ENCODE results near the gene MEA1. TPM values are rescaled to one million over a fixed set of nuclear protein-coding genes. Genes with fewer than 3 reads are reported as not detected.
A peak's percentile ranks its signal among the peaks of the same experiment; 100 is the strongest.

Gene MEA1
- total RNA-seq, 2 donors from 2014 or later, result 93.3 to 104 TPM

GRCh38 chr6:43058531-43058930, 44.8 kb upstream of the MEA1 start:
- H3K27ac Mint-ChIP-seq, result peak overlapping the region; percentile 97
- no peaks in the 10 kb centered on the region for H3K9me3 Mint-ChIP-seq
- Histone ChIP-seq H3K9ac (ENCODE audit: extremely low read depth, low read length, poor library complexity, severe bottlenecking) (peak overlapping the region; percentile 81), H3K36me3 (ENCODE audit: control insufficient read depth, insufficient read depth, low read length) (peaks cover 40% of the 10 kb centered on the region), H3K27ac (ENCODE audit: low read depth, low read length) (no peak overlapping the region), H3K4me1 (ENCODE audit: control insufficient read depth, insufficient read depth, low read length) (peaks cover 6% of the 10 kb centered on the region), H3K27me3 (ENCODE audit: control insufficient read depth, insufficient read depth, low read length, poor library complexity, severe bottlenecking) (no peaks in the 10 kb centered on the region), H3K9me3 (ENCODE audit: control insufficient read depth, low read length) (no peaks in the 10 kb centered on the region), H3K4me3 (ENCODE audit: low read length) (peak overlapping the region; percentile 92)
- peak overlapping the region; percentile 94 for H3K4me3 Mint-ChIP-seq
- no peaks in the 10 kb centered on the region for H3K27me3 Mint-ChIP-seq (ENCODE audit: insufficient read depth)
- WGBS, 2 experiments (ENCODE audit: insufficient coverage in 1 of 2, insufficient read length in 1 of 2), result 80% methylated on average over 1 of the region's 1 CpG; no CpG with 5 or more reads in 1 of the 2 experiments
- no peak for DNase-seq
- TF ChIP-seq, protein P1, sequence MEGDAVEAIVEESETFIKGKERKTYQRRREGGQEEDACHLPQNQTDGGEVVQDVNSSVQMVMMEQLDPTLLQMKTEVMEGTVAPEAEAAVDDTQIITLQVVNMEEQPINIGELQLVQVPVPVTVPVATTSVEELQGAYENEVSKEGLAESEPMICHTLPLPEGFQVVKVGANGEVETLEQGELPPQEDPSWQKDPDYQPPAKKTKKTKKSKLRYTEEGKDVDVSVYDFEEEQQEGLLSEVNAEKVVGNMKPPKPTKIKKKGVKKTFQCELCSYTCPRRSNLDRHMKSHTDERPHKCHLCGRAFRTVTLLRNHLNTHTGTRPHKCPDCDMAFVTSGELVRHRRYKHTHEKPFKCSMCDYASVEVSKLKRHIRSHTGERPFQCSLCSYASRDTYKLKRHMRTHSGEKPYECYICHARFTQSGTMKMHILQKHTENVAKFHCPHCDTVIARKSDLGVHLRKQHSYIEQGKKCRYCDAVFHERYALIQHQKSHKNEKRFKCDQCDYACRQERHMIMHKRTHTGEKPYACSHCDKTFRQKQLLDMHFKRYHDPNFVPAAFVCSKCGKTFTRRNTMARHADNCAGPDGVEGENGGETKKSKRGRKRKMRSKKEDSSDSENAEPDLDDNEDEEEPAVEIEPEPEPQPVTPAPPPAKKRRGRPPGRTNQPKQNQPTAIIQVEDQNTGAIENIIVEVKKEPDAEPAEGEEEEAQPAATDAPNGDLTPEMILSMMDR (conservative IDR thresholded peaks at IDR 0.05), result no peak
- H3K4me1 Mint-ChIP-seq, result peaks cover 24% of the 10 kb centered on the region
- H3K36me3 Mint-ChIP-seq (ENCODE audit: low read depth), result peaks cover 25% of the 10 kb centered on the region

GRCh38 chr6:43055966-43056365, 42.2 kb upstream of the MEA1 start:
- Histone ChIP-seq H3K9ac (ENCODE audit: extremely low read depth, low read length, poor library complexity, severe bottlenecking) (no peak overlapping the region), H3K36me3 (ENCODE audit: control insufficient read depth, insufficient read depth, low read length) (peaks cover 40% of the 10 kb centered on the region), H3K9me3 (ENCODE audit: control insufficient read depth, low read length) (no peaks in the 10 kb centered on the region), H3K27me3 (ENCODE audit: control insufficient read depth, insufficient read depth, low read length, poor library complexity, severe bottlenecking) (no peaks in the 10 kb centered on the region), H3K27ac (ENCODE audit: low read depth, low read length) (no peak overlapping the region), H3K4me1 (ENCODE audit: control insufficient read depth, insufficient read depth, low read length) (peaks cover 7% of the 10 kb centered on the region), H3K4me3 (ENCODE audit: low read length) (no peak overlapping the region)
- H3K4me3 Mint-ChIP-seq, result no peak overlapping the region
- 94 to 100% methylated on average over 6 to 8 of the region's 8 CpGs for WGBS, 2 experiments (ENCODE audit: insufficient coverage in 1 of 2, insufficient read length in 1 of 2)
- H3K27me3 Mint-ChIP-seq (ENCODE audit: insufficient read depth), result no peaks in the 10 kb centered on the region
- no peak overlapping the region for H3K27ac Mint-ChIP-seq
- TF ChIP-seq, protein P1 (conservative IDR thresholded peaks at IDR 0.05), result no peak
- H3K4me1 Mint-ChIP-seq, result peaks cover 40% of the 10 kb centered on the region
- no peaks in the 10 kb centered on the region for H3K9me3 Mint-ChIP-seq
- DNase-seq, result no peak
- H3K36me3 Mint-ChIP-seq (ENCODE audit: low read depth), result peaks cover 34% of the 10 kb centered on the region

GRCh38 chr6:43054206-43054943, 40.6 kb upstream of the MEA1 start:
- DNase-seq, result no peak
- H3K27ac Mint-ChIP-seq, result peak overlapping the region; percentile 90
- no peaks in the 10 kb centered on the region for H3K9me3 Mint-ChIP-seq
- peak overlapping the region; percentile 98 for H3K4me3 Mint-ChIP-seq
- TF ChIP-seq, protein P1 (conservative IDR thresholded peaks at IDR 0.05), result no peak
- no peaks in the 10 kb centered on the region for H3K9me3 ChIP-seq (ENCODE audit: control insufficient read depth, low read length)
- peak overlapping the region; percentile 7 for H3K27ac ChIP-seq (ENCODE audit: low read depth, low read length)
- H3K4me3 ChIP-seq (ENCODE audit: low read length), result peak overlapping the region; percentile 93
- peaks cover 56% of the 10 kb centered on the region for H3K36me3 ChIP-seq (ENCODE audit: control insufficient read depth, insufficient read depth, low read length)
- H3K9ac ChIP-seq (ENCODE audit: extremely low read depth, low read length, poor library complexity, severe bottlenecking), result peak overlapping the region; percentile 39
- peaks cover 7% of the 10 kb centered on the region for H3K4me1 ChIP-seq (ENCODE audit: control insufficient read depth, insufficient read depth, low read length)
- H3K27me3 Mint-ChIP-seq (ENCODE audit: insufficient read depth), result no peaks in the 10 kb centered on the region
- peaks cover 32% of the 10 kb centered on the region for H3K4me1 Mint-ChIP-seq
- H3K36me3 Mint-ChIP-seq (ENCODE audit: low read depth), result peaks cover 49% of the 10 kb centered on the region
- 84 to 94% methylated on average over 15 to 17 of the region's 17 CpGs for WGBS, 2 experiments (ENCODE audit: insufficient coverage in 1 of 2, insufficient read length in 1 of 2)
- no peaks in the 10 kb centered on the region for H3K27me3 ChIP-seq (ENCODE audit: control insufficient read depth, insufficient read depth, low read length, poor library complexity, severe bottlenecking)
